GM23248 (cell line): ENCODE measurements around the gene YTHDF1. TPM values are rescaled to one million over a fixed set of nuclear protein-coding genes. Genes with fewer than 3 reads are reported as not detected.

Experiments
- DNase-seq: peaks from one replicate; pipeline ENCODE4 v3.0.0-alpha.2; 2015
- H2AFZ ChIP-seq: fragments of 200-600 bp; sonication (generic); 2 replicates; pipeline ENCODE4 v1.6.1; 2016; ENCODE audit warnings: antibody characterized with exemption
- H3F3A ChIP-seq: fragments of 200-600 bp; sonication (generic); 2 replicates; pipeline ENCODE4 v1.6.1; 2016; ENCODE audit warnings: mild to moderate bottlenecking, antibody characterized with exemption, mixed run types; ENCODE audit not compliant: insufficient read depth
- H3K27ac ChIP-seq: fragments of 200-600 bp; sonication (generic); 2 replicates; pipeline ENCODE4 v1.5.1; 2016; ENCODE audit warnings: mild to moderate bottlenecking
- H3K27me3 ChIP-seq: fragments of 200-600 bp; sonication (generic); replicated peaks from 2 replicates; pipeline ENCODE4 v1.6.1; 2016; ENCODE audit warnings: mild to moderate bottlenecking; ENCODE audit not compliant: insufficient read depth
- H3K36me3 ChIP-seq: fragments of 200-600 bp; sonication (generic); 2 replicates; pipeline ENCODE4 v1.6.1; 2016; ENCODE audit warnings: low read depth, mild to moderate bottlenecking
- H3K4me1 ChIP-seq: fragments of 200-600 bp; sonication (generic); 2 replicates; pipeline ENCODE4 v1.6.1; 2016; ENCODE audit warnings: mild to moderate bottlenecking; ENCODE audit not compliant: insufficient read depth
- H3K4me2 ChIP-seq: fragments of 200-600 bp; sonication (generic); one replicate; pipeline ENCODE4 v1.6.1; 2016; ENCODE audit warnings: mild to moderate bottlenecking; ENCODE audit not compliant: unreplicated experiment
- H3K4me3 ChIP-seq: fragments of 200-600 bp; sonication (generic); 2 replicates; pipeline ENCODE4 v1.5.1; 2016; ENCODE audit warnings: mild to moderate bottlenecking
- H3K79me2 ChIP-seq: fragments of 200-600 bp; sonication (generic); 2 replicates; pipeline ENCODE4 v1.6.1; 2016; ENCODE audit warnings: mild to moderate bottlenecking; ENCODE audit not compliant: insufficient read depth
- H3K9ac ChIP-seq: fragments of 200-600 bp; sonication (generic); 2 replicates; pipeline ENCODE4 v1.6.1; 2016; ENCODE audit warnings: mild to moderate bottlenecking
- H3K9me2 ChIP-seq: fragments of 200-600 bp; sonication (generic); 2 replicates; pipeline ENCODE4 v1.6.1; 2016; ENCODE audit warnings: mixed run types, mild to moderate bottlenecking, moderate library complexity; ENCODE audit not compliant: insufficient read depth
- H3K9me3 ChIP-seq: fragments of 200-600 bp; sonication (generic); one replicate; pipeline ENCODE4 v1.6.1; 2017; ENCODE audit warnings: low read depth
- H4K20me1 ChIP-seq: fragments of 200-600 bp; sonication (generic); 2 replicates; pipeline ENCODE4 v1.6.0; 2016; ENCODE audit not compliant: insufficient read depth
- EZH2 ChIP-seq: fragments of 200-600 bp; sonication (generic); IDR thresholded peaks from 2 replicates; pipeline ENCODE4 v1.6.1; 2018; ENCODE audit warnings: antibody characterized with exemption, mild to moderate bottlenecking; ENCODE audit not compliant: insufficient read depth, poor library complexity, severe bottlenecking
- EZH2phosphoT487 ChIP-seq: fragments of 200-600 bp; sonication (generic); IDR thresholded peaks from 2 replicates; pipeline ENCODE4 v1.6.1; 2018; ENCODE audit warnings: antibody characterized with exemption, moderate library complexity, mild to moderate bottlenecking, low read depth; ENCODE audit not compliant: insufficient read depth
- WGBS, 2 experiments: methylation state at CpG; one replicate each; pipeline ENCODE4 v1.1.6; 2015 to 2017; ENCODE audit warnings: low lambda C conversion rate in 2 of 2, low coverage in 1 of 2; ENCODE audit errors: missing lambda C conversion rate in 2 of 2; 5-methylcytosine and 5-hydroxymethylcytosine counted together
- in situ Hi-C: fragments of 300-500 bp; cut with MboI; formaldehyde crosslinking; loops from 2 replicates; pipeline ENCODE4 v1.15.0; 2020
- polyA plus RNA-seq: library from polyadenylated mRNA; unstranded; fragments of >200 nt; fragmentation: Nextera tagmentation; extraction: Ambion mirVana; gene quantifications from 2 replicates; pipeline ENCODE4 v1.2.1, GENCODE V29; 2016
- total RNA-seq: library from RNA; depleted of rRNA; stranded (reverse); fragments of >200 nt; shearing (Covaris generic); gene quantifications from 2 replicates; pipeline ENCODE4 v1.2.3, GENCODE V29; 2014

The YTHDF1 gene
- total and polyA plus RNA-seq, 2 experiments from 2014 or later: 16.7 to 20.4 TPM

GRCh38 chr20:63225082-63225454, 9.1 kb upstream of the YTHDF1 start:
- in situ Hi-C loops: no loop called here

GRCh38 chr20:63224412-63225081, 8.6 kb upstream of the YTHDF1 start:
- WGBS, 2 experiments: 34 to 42% methylated on average over 16 of the region's 16 CpGs
- Histone ChIP-seq H3K9ac (no peak overlapping the region), H3K4me3 (no peak overlapping the region), H3K4me2 (no peak overlapping the region), H3K4me1 (no peaks in the 10 kb centered on the region), H3K79me2 (no peaks in the 10 kb centered on the region), H3K36me3 (no peaks in the 10 kb centered on the region), H3K27me3 (peaks cover 9% of the 10 kb centered on the region; the same call in 1 of the 2 replicates), H4K20me1 (no peaks in the 10 kb centered on the region), H2AFZ (no peak overlapping the region), H3K9me2 (no peaks in the 10 kb centered on the region), H3F3A (no peaks in the 10 kb centered on the region), H3K27ac (no peak overlapping the region), H3K9me3 (no peaks in the 10 kb centered on the region)
- DNase-seq: peak; percentile 42
- in situ Hi-C loops: no loop called here
- TF ChIP-seq EZH2phosphoT487 (no peak), EZH2 (no peak)

More at GRCh38 chr20:63225082-63225454, 9.1 kb upstream of the YTHDF1 start:
- no peak overlapping the region for H3K4me2 ChIP-seq
- H3K9ac ChIP-seq: no peak overlapping the region
- no peak overlapping the region for H2AFZ ChIP-seq
- DNase-seq: no peak
- H3K27me3 ChIP-seq: peaks cover 9% of the 10 kb centered on the region; the same call in 1 of the 2 replicates
- no peaks in the 10 kb centered on the region for H3K36me3 ChIP-seq
- TF ChIP-seq EZH2: no peak
- no peak for TF ChIP-seq EZH2phosphoT487
- H3F3A ChIP-seq: no peaks in the 10 kb centered on the region
- H3K27ac ChIP-seq: no peak overlapping the region
- no peaks in the 10 kb centered on the region for H4K20me1 ChIP-seq
- no peaks in the 10 kb centered on the region for H3K9me3 ChIP-seq
- WGBS, 2 experiments: 33 to 36% methylated on average over 7 of the region's 7 CpGs
- H3K79me2 ChIP-seq: no peaks in the 10 kb centered on the region
- no peaks in the 10 kb centered on the region for H3K9me2 ChIP-seq
- H3K4me3 ChIP-seq: no peak overlapping the region
- H3K4me1 ChIP-seq: no peaks in the 10 kb centered on the region

GRCh38 chr20:63223826-63224207, 7.9 kb upstream of the YTHDF1 start:
- Histone ChIP-seq H3K36me3 (no peaks in the 10 kb centered on the region), H3K27ac (no peak overlapping the region), H2AFZ (no peak overlapping the region), H3K9ac (no peak overlapping the region), H3K4me3 (no peak overlapping the region), H3K9me3 (no peaks in the 10 kb centered on the region), H3K9me2 (no peaks in the 10 kb centered on the region), H3K79me2 (no peaks in the 10 kb centered on the region), H3F3A (no peaks in the 10 kb centered on the region), H4K20me1 (no peaks in the 10 kb centered on the region), H3K4me1 (no peaks in the 10 kb centered on the region), H3K27me3 (peaks cover 9% of the 10 kb centered on the region; the same call in 1 of the 2 replicates), H3K4me2 (no peak overlapping the region)
- 44 to 48% methylated on average over 6 of the region's 6 CpGs for WGBS, 2 experiments
- no peak for DNase-seq
- in situ Hi-C loops: no loop called here
- TF ChIP-seq EZH2phosphoT487 (no peak), EZH2 (no peak)

- H3F3A ChIP-seq: no peaks in the 10 kb centered on the region
- no peaks in the 10 kb centered on the region for H3K9me2 ChIP-seq
- no peaks in the 10 kb centered on the region for H3K4me1 ChIP-seq
- H3K27me3 ChIP-seq: peaks cover 9% of the 10 kb centered on the region; the same call in 1 of the 2 replicates
- no peaks in the 10 kb centered on the region for H3K79me2 ChIP-seq
- no peak overlapping the region for H3K9ac ChIP-seq
- no peaks in the 10 kb centered on the region for H3K36me3 ChIP-seq
- no peak overlapping the region for H3K4me2 ChIP-seq
- TF ChIP-seq EZH2 (no peak), EZH2phosphoT487 (no peak)
- H3K27ac ChIP-seq: no peak overlapping the region
- H2AFZ ChIP-seq: no peak overlapping the region
- no peaks in the 10 kb centered on the region for H4K20me1 ChIP-seq
- WGBS, 2 experiments: 20 to 23% methylated on average over 12 of the region's 12 CpGs
- H3K9me3 ChIP-seq: no peaks in the 10 kb centered on the region
- H3K4me3 ChIP-seq: no peak overlapping the region
- in situ Hi-C loops: no loop called here
- peak; percentile 51 for DNase-seq
Observed at GRCh38 chr20:63223121-63223825, 7.3 kb upstream of the YTHDF1 start.
